SK-N-SH (cell line): ENCODE data around the gene CALCA. TPM values are rescaled to one million over a fixed set of nuclear protein-coding genes. Genes with fewer than 3 reads are reported as not detected.

Experiments used
- CTCF ChIA-PET: fragments of 300-600, 350-600 bp; formaldehyde crosslinking; extraction: SDS; loops from one replicate; lab custom pipeline; 2021; lab: Yijun Ruan, JAX
- POLR2A ChIA-PET: fragments of 350-600 bp; sonication (Branson Sonifier 250); formaldehyde crosslinking; extraction: SDS; loops from one replicate; lab custom pipeline; 2020; ENCODE audit warnings: antibody characterized with exemption, inconsistent platforms; lab: Yijun Ruan, JAX
- DNase-seq: peaks from one replicate; pipeline ENCODE4 v3.0.0; 2012
- H2AFZ ChIP-seq: fragments of 200-600 bp; sonication (generic); 2 replicates; pipeline ENCODE4 v1.8.1; 2016; ENCODE audit warnings: antibody characterized with exemption, mild to moderate bottlenecking, low read depth
- H3F3A ChIP-seq: fragments of 200-600 bp; sonication (generic); replicated peaks from 2 replicates; pipeline ENCODE3; 2016; ENCODE audit warnings: antibody characterized with exemption, mild to moderate bottlenecking; ENCODE audit not compliant: insufficient read depth
- H3K27ac ChIP-seq, 2 experiments: fragments of 200-500 bp in 1 of 2; fragments of 200-600 bp in 1 of 2; sonication (Bioruptor generic) in 1 of 2; sonication (generic), shearing (Covaris generic) in 1 of 2; 2 replicates each; pipeline versions ENCODE4 v1.5.1 to v1.6.1; 2014 to 2016; ENCODE audit warnings: low read depth in 2 of 2, inconsistent platforms in 1 of 2, low read length in 1 of 2, mild to moderate bottlenecking in 1 of 2, mixed read lengths in 1 of 2
- H3K27me3 ChIP-seq: fragments of 200-600 bp; sonication (generic), shearing (Covaris generic); 2 replicates; pipeline ENCODE4 v1.6.1; 2016; ENCODE audit warnings: mixed run types; ENCODE audit not compliant: insufficient read depth
- H3K36me3 ChIP-seq, 2 experiments: fragments of 200-500 bp in 1 of 2; fragments of 200-600 bp in 1 of 2; sonication (Bioruptor generic) in 1 of 2; sonication (generic) in 1 of 2; replicated peaks in 1 of 2; 2 replicates each; pipeline versions ENCODE3 to v1.5.1; 2014 to 2016; ENCODE audit warnings: low read length in 1 of 2, mild to moderate bottlenecking in 1 of 2; ENCODE audit not compliant: insufficient read depth in 2 of 2, control insufficient read depth in 1 of 2
- H3K4me1 ChIP-seq, 2 experiments: fragments of 200-500 bp in 1 of 2; fragments of 200-600 bp in 1 of 2; sonication (Bioruptor generic) in 1 of 2; sonication (generic), shearing (Covaris generic) in 1 of 2; 2 replicates each; pipeline versions ENCODE4 v1.5.1 to v1.6.1; 2014 to 2016; ENCODE audit warnings: low read depth in 1 of 2, low read length in 1 of 2, mixed run types in 1 of 2; ENCODE audit not compliant: insufficient read depth in 2 of 2, control insufficient read depth in 1 of 2
- H3K4me2 ChIP-seq: fragments of 200-600 bp; sonication (generic), shearing (Covaris generic); 2 replicates; pipeline ENCODE4 v1.6.1; 2017; ENCODE audit warnings: mixed run types
- H3K4me3 ChIP-seq, 2 experiments: fragments of 200-500 bp in 1 of 2; fragments of 200-600 bp in 1 of 2; sonication (Bioruptor generic) in 1 of 2; sonication (generic), shearing (Covaris generic) in 1 of 2; 2 replicates each; pipeline versions ENCODE4 v1.5.1 to v1.8.1; 2014 to 2016; ENCODE audit warnings: low read depth in 2 of 2, inconsistent platforms in 1 of 2, low read length in 1 of 2, mild to moderate bottlenecking in 1 of 2, mixed read lengths in 1 of 2, moderate library complexity in 1 of 2
- H3K79me2 ChIP-seq: fragments of 200-600 bp; sonication (generic); 2 replicates; pipeline ENCODE4 v1.8.1; 2017; ENCODE audit warnings: mild to moderate bottlenecking; ENCODE audit not compliant: insufficient read depth
- H3K9ac ChIP-seq: fragments of 200-600 bp; sonication (generic); 2 replicates; pipeline ENCODE4 v1.6.1; 2017; ENCODE audit warnings: mixed run types
- H3K9me2 ChIP-seq: fragments of 200-600 bp; sonication (generic); 2 replicates; pipeline ENCODE4 v1.6.1; 2017; ENCODE audit warnings: mixed run types
- H3K9me3 ChIP-seq: fragments of 200-600 bp; sonication (generic); 2 replicates; pipeline ENCODE4 v1.6.1; 2017; ENCODE audit warnings: mixed run types, mild to moderate bottlenecking, moderate library complexity
- H4K20me1 ChIP-seq: fragments of 200-600 bp; sonication (generic); 2 replicates; pipeline ENCODE4 v1.6.1; 2017; ENCODE audit warnings: mild to moderate bottlenecking, mixed run types; ENCODE audit not compliant: insufficient read depth
- ELF1 ChIP-seq: IDR thresholded peaks from 2 replicates; pipeline ENCODE4 v1.4.0; 2012
- EP300 ChIP-seq, 2 experiments: IDR thresholded peaks; 2 replicates each; pipeline versions ENCODE4 v1.4.0 to v1.6.1; 2012; ENCODE audit warnings: borderline replicate concordance in 1 of 2, low read depth in 1 of 2, low read length in 1 of 2
- GATA2 ChIP-seq: sonication (generic); formaldehyde crosslinking; IDR thresholded peaks from 2 replicates; pipeline ENCODE4 v1.5.0; 2020; ENCODE audit warnings: mild to moderate bottlenecking, missing genetic modification reagents
- IRF3 ChIP-seq: fragments of 150-350 bp; IDR thresholded peaks from 2 replicates; pipeline ENCODE4 v1.6.1; 2016; ENCODE audit warnings: mild to moderate bottlenecking, low read depth, low read length
- JUND ChIP-seq: IDR thresholded peaks from 2 replicates; pipeline ENCODE4 v1.4.0; 2012
- MXI1 ChIP-seq: IDR thresholded peaks from 2 replicates; pipeline ENCODE4 v1.6.1; 2012; ENCODE audit warnings: mild to moderate bottlenecking, low read depth, low read length, improper control_type of control experiment
- NRF1 ChIP-seq: IDR thresholded peaks from 2 replicates; pipeline ENCODE4 v1.6.1; 2012; ENCODE audit warnings: low read depth, mild to moderate bottlenecking, low read length
- PBX3 ChIP-seq: IDR thresholded peaks from 2 replicates; pipeline ENCODE4; 2012
- RCOR1 ChIP-seq: fragments of 150-350 bp; IDR thresholded peaks from 2 replicates; pipeline ENCODE4 v1.6.1; 2017; ENCODE audit warnings: antibody characterized with exemption, low read length
- RFX5 ChIP-seq: IDR thresholded peaks from 2 replicates; pipeline ENCODE4 v1.6.1; 2012; ENCODE audit warnings: mild to moderate bottlenecking, improper control_type of control experiment, low read length
- RXRA ChIP-seq: IDR thresholded peaks from 2 replicates; pipeline ENCODE4 v1.4.0; 2012; ENCODE audit warnings: low read depth, mild to moderate bottlenecking, borderline replicate concordance
- TCF12 ChIP-seq: IDR thresholded peaks from 2 replicates; pipeline ENCODE4 v1.4.0; 2012
- TEAD4 ChIP-seq: IDR thresholded peaks from 2 replicates; pipeline ENCODE4 v1.4.0; 2012; ENCODE audit warnings: mild to moderate bottlenecking, borderline replicate concordance; ENCODE audit not compliant: insufficient read depth
- USF2 ChIP-seq: fragments of 150-350 bp; IDR thresholded peaks from 2 replicates; pipeline ENCODE4 v1.6.1; 2017; ENCODE audit warnings: antibody characterized with exemption, low read length, low read depth, borderline replicate concordance
- WGBS: methylation state at CpG from one replicate; pipeline ENCODE4 v1.1.6; 2017; ENCODE audit warnings: low lambda C conversion rate; 5-methylcytosine and 5-hydroxymethylcytosine counted together
- polyA plus RNA-seq, 3 experiments: library from polyadenylated mRNA; depleted of rRNA; stranded (reverse); fragments of >200 nt; gene quantifications; 2 replicates each; pipeline ENCODE4 v1.2.3, GENCODE V29; 2012
- TF ChIP-seq, protein P1 (sequence below): IDR thresholded peaks from 2 replicates; pipeline ENCODE4 v1.4.0; 2012; ENCODE audit warnings: low read depth, borderline replicate concordance

Gene CALCA
- polyA plus RNA-seq, 1 of the 3 experiments (the other 2 are of a cell fraction), result not detected

- no peaks in the 10 kb centered on the region for H3K9me3 ChIP-seq
- no peaks in the 10 kb centered on the region for H3F3A ChIP-seq
- H3K9ac ChIP-seq, result no peak overlapping the region
- no peak overlapping the region for H3K27ac ChIP-seq
- peak overlapping the region; percentile 38 for H3K4me2 ChIP-seq
- no peak overlapping the region for H2AFZ ChIP-seq
- ChIA-PET CTCF (interaction anchor here (0.6 to 4.9 kb wide), 40 partner anchors 8 to 508 kb away, joined by 3 to 126 read pairs (median 4); partner anchors contain the start of genes CALCB, CYP2R1 and INSC), POLR2A (no interaction called here)
- peak; percentile 68 for DNase-seq
- TF ChIP-seq IRF3 (no peak), MXI1 (no peak), JUND (no peak), EP300 (IDR thresholded peaks at IDR 0.05; ENCODE audit: borderline replicate concordance in 1 of 2, low read depth in 1 of 2, low read length in 1 of 2) (no peak), RCOR1 (no peak), ELF1 (no peak), RXRA (no peak), TCF12 (no peak), RFX5 (no peak)
- TF ChIP-seq, protein P1, sequence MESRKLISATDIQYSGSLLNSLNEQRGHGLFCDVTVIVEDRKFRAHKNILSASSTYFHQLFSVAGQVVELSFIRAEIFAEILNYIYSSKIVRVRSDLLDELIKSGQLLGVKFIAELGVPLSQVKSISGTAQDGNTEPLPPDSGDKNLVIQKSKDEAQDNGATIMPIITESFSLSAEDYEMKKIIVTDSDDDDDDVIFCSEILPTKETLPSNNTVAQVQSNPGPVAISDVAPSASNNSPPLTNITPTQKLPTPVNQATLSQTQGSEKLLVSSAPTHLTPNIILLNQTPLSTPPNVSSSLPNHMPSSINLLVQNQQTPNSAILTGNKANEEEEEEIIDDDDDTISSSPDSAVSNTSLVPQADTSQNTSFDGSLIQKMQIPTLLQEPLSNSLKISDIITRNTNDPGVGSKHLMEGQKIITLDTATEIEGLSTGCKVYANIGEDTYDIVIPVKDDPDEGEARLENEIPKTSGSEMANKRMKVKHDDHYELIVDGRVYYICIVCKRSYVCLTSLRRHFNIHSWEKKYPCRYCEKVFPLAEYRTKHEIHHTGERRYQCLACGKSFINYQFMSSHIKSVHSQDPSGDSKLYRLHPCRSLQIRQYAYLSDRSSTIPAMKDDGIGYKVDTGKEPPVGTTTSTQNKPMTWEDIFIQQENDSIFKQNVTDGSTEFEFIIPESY, result no peak
- peaks cover 0 to 23% of the 10 kb centered on the region in 2 experiments; a peak in 1 of 4 replicates for H3K4me1 ChIP-seq
- H3K36me3 ChIP-seq, result no peaks in the 10 kb centered on the region
- H3K9me2 ChIP-seq, result no peaks in the 10 kb centered on the region
- H4K20me1 ChIP-seq, result no peaks in the 10 kb centered on the region
- no peaks in the 10 kb centered on the region for H3K79me2 ChIP-seq
- 4% methylated on average over 49 of the region's 64 CpGs for WGBS
- peak overlapping the region; percentile 14 to 33; a peak in 3 of 4 replicates for H3K4me3 ChIP-seq
- peaks cover 56% of the 10 kb centered on the region for H3K27me3 ChIP-seq
Measured at GRCh38 chr11:14973621-14974514, 1.7 kb upstream of the CALCA start.

DNA sequence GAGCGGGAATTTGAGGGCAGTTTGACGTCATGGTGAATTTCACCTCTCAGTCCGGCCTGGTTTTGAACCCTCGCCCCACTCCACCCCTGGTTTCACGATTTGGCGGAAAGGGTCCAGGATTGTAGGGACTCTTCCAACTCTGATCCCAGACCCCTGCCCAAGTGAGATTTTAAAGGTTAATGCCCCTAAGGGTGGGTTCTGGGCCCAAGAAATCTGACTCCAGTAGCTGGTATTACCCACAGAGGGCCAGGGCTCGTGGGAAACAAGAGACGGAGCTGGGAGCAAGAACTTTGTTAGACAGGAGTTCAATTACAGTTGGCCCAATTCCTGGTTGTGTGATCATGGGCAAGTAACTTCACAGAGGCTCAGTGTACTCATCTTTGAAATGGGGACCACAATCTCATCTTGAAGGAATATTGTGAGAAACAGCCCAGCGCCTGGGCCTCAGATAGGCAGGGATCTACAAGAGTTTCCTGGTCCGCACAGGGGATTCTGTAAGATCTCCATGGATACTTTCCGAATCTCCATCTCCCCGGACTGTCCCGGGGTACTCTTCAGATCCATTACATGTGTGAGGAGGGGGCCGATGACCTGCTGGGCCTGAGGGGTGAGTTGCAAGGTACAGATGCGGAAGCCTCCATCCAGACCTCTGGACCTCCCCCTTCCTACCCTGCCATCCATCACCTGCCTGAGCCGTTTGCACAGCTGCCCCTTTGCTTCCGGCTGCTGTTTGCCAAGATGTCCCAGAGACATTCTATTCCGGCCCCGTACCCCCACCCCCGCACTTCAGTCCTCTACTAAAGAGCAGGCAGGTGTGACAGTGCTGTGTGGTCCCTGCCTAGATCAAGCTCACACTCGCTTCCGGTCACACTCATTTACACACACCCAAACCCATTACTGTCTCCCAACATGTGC, 687 bp upstream of the CALCA start:
- no peaks in the 10 kb centered on the region for H3F3A ChIP-seq
- H3K9ac ChIP-seq, result no peak overlapping the region
- 26% methylated on average over 18 of the region's 22 CpGs for WGBS
- H3K4me1 ChIP-seq, result peaks cover 0 to 23% of the 10 kb centered on the region in 2 experiments; a peak in 1 of 4 replicates
- no peak overlapping the region for H3K4me2 ChIP-seq
- no peaks in the 10 kb centered on the region for H3K9me2 ChIP-seq
- CTCF ChIA-PET, result interaction anchor here (1.0 to 4.9 kb wide), 12 partner anchors 11 to 435 kb away, joined by 3 to 126 read pairs (median 6); partner anchors contain the start of genes CALCB and CYP2R1
- H3K79me2 ChIP-seq, result no peaks in the 10 kb centered on the region
- no peak for TF ChIP-seq GATA2
- no peak for TF ChIP-seq NRF1
- TF ChIP-seq PBX3, result no peak
- TF ChIP-seq TCF12, result no peak
- no peak for TF ChIP-seq TEAD4
- TF ChIP-seq USF2, result no peak
- TF ChIP-seq RXRA, result no peak
- TF ChIP-seq IRF3, result no peak
- no peak for TF ChIP-seq MXI1
- H3K36me3 ChIP-seq, result no peaks in the 10 kb centered on the region
- peak overlapping the region in 1 of 2 experiments; percentile 14; a peak in 1 of 4 replicates for H3K4me3 ChIP-seq
- no peak overlapping the region for H2AFZ ChIP-seq
- POLR2A ChIA-PET, result no interaction called here
- no peak overlapping the region for H3K27ac ChIP-seq
- no peaks in the 10 kb centered on the region for H4K20me1 ChIP-seq
- DNase-seq, result peak; percentile 37
- H3K9me3 ChIP-seq, result no peaks in the 10 kb centered on the region
- H3K27me3 ChIP-seq, result peaks cover 56% of the 10 kb centered on the region
